GM18858 (cell line): ENCODE data around the gene USF2.

Experiments used
- ATAC-seq: cut with Tn5 transposase; IDR thresholded peaks from one replicate; pipeline ENCODE4 v1.9.1; 2021; ENCODE audit not compliant: unreplicated experiment

The USF2 gene

GRCh38 chr19:35265126-35265899 is 3.4 kb upstream of the USF2 start:
- ATAC-seq = no peak

GRCh38 chr19:35265900-35266519 is 2.8 kb upstream of the USF2 start:
- no peak for ATAC-seq

GRCh38 chr19:35266520-35267352 is 2.0 kb upstream of the USF2 start:
- ATAC-seq = no peak

GRCh38 chr19:35267353-35267817 is 1.4 kb upstream of the USF2 start:
- no peak for ATAC-seq

- ATAC-seq = no peak
Observed at GRCh38 chr19:35267818-35268535, 785 bp upstream of the USF2 start.

GRCh38 chr19:35269438-35270117 is 816 bp downstream of the USF2 start:
- peak; percentile 33 for ATAC-seq

GRCh38 chr19:35270381-35270811 is 1.6 kb downstream of the USF2 start:
- ATAC-seq = no peak

- ATAC-seq = no peak
Observed at GRCh38 chr19:35271546-35271945, 2.8 kb downstream of the USF2 start.

- no peak for ATAC-seq
Observed at GRCh38 chr19:35272122-35272719, 3.5 kb downstream of the USF2 start.

GRCh38 chr19:35272954-35273649 is 4.3 kb downstream of the USF2 start:
- no peak for ATAC-seq

GRCh38 chr19:35273686-35274259 is 5.0 kb downstream of the USF2 start:
- ATAC-seq = no peak

- no peak for ATAC-seq
Observed at GRCh38 chr19:35274323-35274722, 5.6 kb downstream of the USF2 start.

- no peak for ATAC-seq
Observed at GRCh38 chr19:35276706-35277281, 8.0 kb downstream of the USF2 start.

GRCh38 chr19:35278578-35279284 is 10.0 kb downstream of the USF2 start:
- no peak for ATAC-seq

- ATAC-seq = no peak
Observed at GRCh38 chr19:35279374-35279773, 10.6 kb downstream of the USF2 start.

GRCh38 chr19:35279985-35280821 is 11.4 kb downstream of the USF2 start:
- no peak for ATAC-seq

- ATAC-seq = no peak
Observed at GRCh38 chr19:35281303-35281702, 12.5 kb downstream of the USF2 start.
